HG03025 (cell line): ENCODE measurements around the gene LEFTY2.
"Not testable (repeated sequence)": the region's sequence is repeated elsewhere in the genome, so short reads cannot be mapped to it uniquely, and the experiment has no call there.

ENCODE experiments used
- ATAC-seq: cut with Tn5 transposase; IDR thresholded peaks from one replicate; pipeline ENCODE4 v1.9.1; 2021; ENCODE audit warnings: mild to moderate bottlenecking, moderate library complexity; ENCODE audit not compliant: unreplicated experiment, low FRiP score

Gene LEFTY2

DNA sequence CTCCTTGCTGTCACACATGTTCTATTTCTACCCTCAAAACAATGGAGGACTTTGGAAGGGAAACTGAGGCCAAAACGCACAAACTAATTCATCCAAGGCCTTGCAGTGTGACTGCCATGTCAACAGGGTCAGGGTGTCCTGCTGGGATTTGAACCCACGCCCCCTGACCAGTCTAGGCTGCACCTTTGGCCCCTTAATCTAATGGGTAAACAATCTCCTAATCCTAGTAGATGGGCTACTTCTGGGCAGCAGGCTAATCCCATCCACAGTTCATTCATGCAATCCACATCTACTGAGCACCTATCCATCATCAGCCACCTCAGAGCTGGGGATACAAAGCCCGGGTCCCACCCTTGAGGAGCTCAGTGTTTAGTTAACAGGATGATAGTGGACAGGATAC is 17.0 kb upstream of the LEFTY2 start:
- no peak for ATAC-seq

GRCh38 chr1:225954753-225955152 is 13.7 kb upstream of the LEFTY2 start:
- no peak for ATAC-seq

- ATAC-seq: no peak
Observed at GRCh38 chr1:225953315-225953714, 12.3 kb upstream of the LEFTY2 start.

- ATAC-seq: no peak
Observed at GRCh38 chr1:225950905-225951497, 10.0 kb upstream of the LEFTY2 start.

DNA sequence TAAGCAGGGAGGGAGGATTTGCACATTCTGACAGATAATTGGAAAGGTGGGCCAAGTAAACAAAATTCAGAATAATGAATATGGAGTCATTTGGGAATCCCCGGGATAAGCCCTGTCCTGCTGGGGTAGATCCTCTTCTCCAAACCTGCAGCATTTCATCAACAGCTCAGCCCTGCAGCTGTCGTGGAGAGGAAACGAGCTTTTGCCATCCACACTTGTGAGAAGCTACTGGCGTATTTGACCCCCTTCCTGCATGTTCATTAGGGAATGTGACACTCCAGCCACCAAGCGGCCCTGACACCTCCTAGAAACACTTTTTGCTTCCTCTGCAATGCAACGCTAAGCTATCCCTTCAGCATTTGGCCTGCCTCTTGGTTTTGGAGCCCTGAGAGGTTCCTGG is 8.0 kb upstream of the LEFTY2 start:
- ATAC-seq: no peak

DNA sequence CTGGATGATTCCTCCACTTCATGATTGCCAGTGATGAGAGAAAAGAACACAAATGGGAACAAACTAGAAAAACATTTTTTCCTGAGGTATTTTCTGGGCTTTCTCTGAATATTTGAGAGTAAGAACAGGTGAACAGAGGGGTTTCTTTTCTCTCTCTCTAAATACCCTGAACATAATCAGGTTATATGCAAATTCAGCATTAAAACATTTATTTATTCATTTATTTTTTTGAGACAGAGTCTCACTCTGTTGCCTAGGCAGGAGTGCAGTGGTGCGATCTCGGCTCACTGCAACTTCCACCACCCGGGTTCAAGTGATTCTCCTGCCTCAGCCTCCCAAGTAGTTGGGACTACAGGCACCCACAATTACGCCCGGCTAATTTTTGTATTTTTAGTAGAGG is 5.8 kb upstream of the LEFTY2 start:
- no peak for ATAC-seq

- no peak for ATAC-seq
Observed at GRCh38 chr1:225946082-225946620, 5.1 kb upstream of the LEFTY2 start.

DNA sequence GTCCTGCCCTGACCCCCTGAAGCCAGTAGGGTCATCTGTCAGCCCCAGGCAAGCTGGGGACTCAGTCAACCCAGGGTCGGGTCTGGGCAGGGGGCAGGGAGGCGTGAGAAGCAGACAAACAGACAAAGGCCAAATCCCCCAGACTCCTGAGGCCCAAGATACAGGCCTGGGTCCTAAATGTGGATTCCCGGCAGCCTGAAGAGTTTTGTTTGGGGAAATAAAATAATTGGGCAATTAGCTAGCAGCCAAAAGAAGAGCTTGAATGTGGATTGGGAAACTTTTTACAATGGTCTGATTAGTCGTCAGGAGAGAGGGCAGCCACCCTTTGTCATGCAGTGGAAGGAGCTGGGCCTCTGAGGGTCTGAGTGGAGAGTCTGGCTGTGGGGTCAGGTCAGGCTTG is 4.5 kb upstream of the LEFTY2 start:
- no peak for ATAC-seq

GRCh38 chr1:225944951-225945350 is 3.9 kb upstream of the LEFTY2 start:
- ATAC-seq: no peak

DNA sequence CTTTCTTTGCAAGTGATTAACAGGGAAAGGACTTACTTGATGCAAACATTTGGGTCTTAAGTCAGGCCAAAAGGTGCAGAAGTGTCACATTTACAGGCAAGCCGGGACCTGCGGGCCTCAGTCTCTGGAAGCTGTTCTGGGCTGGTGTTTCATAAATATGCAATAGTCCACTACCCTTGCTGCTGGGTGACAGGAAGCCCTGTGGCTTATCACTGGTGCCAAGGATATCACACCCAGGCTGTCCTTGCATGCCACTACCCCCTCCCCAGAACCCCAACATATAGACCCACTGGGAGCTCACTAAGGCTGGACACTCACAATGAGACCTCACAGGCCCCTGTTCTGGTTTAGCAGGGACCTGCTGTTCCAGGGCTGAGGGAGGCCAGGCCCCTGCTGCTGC is 3.4 kb upstream of the LEFTY2 start:
- ATAC-seq: no peak

- no peak for ATAC-seq
Observed at GRCh38 chr1:225943582-225943981, 2.6 kb upstream of the LEFTY2 start.

GRCh38 chr1:225942574-225942973 is 1.6 kb upstream of the LEFTY2 start:
- ATAC-seq: peak; percentile 95

GRCh38 chr1:225941942-225942222 is 862 bp upstream of the LEFTY2 start:
- no peak for ATAC-seq

GRCh38 chr1:225940385-225941151 is 452 bp downstream of the LEFTY2 start:
- no peak for ATAC-seq

- not testable (repeated sequence) for ATAC-seq
Observed at GRCh38 chr1:225939939-225940310, 1.1 kb downstream of the LEFTY2 start.

DNA sequence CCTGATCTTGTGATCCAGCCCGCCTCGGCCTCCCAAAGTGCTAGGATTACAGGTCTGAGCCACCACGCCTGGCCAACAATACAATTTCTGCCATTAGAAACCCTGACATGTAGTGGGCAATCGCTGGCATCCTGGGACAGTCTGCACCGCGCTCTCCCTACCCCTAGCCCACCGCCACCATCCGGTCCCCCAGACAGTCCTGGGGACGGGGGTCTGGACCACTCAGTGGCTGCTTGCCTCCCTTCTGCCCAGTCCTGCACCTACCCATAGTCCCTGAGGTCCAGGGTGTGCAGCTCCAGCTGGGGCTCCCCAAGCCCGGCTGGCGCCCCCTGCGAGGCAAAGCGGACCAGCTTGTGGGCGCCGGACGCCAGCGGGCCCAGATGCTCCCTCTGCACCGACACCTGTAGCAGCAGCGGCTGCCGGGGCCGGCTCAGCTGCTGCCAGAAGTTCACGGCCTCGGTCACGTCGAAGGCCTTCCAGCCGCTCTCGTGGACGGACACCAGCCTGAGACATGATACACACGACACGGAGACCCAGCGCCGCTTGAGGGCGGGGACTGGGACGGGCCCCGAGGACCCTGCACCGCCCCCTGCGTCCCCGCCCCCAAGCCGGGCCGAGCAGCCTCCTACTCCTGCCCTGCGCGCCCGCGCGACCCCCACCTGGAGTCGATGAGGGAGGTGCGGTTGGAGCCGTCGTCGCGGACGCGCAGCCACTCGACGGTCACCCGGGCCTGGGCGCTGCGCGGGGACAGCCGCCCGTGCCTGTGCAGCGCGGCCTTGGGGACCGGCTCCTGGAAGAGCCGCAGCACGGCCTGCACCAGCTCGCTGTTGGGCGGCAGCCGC is 1.7 kb downstream of the LEFTY2 start:
- not testable (repeated sequence) for ATAC-seq

GRCh38 chr1:225937048-225937968 is 3.7 kb downstream of the LEFTY2 start:
- ATAC-seq: no peak

DNA sequence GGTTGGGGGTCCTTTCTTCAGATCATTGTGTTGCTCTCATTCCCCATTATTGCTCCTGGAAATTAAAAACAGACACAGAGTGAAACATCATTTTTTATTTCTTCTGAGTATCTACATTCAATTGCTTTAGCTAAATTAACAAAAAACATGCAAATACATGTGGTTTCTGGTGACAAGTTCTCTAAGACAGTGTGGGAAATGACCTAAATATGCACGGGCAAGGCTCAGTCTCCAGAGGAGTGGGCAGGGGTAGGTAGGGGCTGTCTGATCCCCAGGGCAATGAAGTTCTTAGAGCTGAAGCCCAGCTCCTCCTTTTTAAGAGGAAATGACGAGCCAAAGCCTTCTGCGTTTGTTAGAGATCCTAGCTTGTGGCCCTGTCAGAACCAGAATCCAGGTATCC is 4.5 kb downstream of the LEFTY2 start:
- no peak for ATAC-seq

DNA sequence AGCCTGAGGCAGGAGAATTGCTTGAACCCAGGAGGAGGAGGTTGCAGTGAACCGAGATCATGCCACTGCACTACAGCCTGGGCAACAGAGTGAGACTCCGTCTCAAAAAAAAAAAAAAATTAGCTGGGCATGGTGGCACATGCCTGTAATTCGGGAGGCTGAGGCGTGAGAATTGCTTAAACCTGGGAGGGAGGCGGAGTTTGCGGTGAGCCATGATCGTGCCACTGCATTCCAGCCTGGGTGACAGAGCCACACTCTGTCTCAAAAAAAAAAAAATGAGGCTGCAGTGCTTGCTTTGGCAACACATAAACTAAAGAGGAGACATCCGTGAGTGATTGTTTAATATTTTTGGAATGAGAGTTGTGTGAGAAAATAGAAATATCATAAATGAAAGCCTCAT is 4.9 kb downstream of the LEFTY2 start:
- not testable (repeated sequence) for ATAC-seq

DNA sequence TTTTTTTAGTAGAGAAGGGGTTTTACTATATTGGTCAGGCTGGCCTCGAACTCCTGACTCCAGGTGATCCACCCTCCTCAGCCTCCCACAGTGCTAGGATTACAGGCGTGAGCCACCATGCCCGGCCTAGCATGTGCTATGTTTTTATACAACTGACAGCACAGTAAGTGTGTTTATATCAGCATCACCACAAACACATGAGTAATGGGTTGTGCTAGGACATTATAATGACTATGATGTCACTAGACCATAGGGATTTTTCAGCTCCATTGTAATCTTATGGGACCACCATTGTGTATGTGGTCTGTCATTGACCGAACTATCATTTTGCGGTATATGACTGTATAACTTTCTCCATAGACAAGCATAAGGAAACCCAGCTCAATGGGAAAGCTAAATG is 6.3 kb downstream of the LEFTY2 start:
- ATAC-seq: no peak
